Stimulated activated CD4-positive, alpha-beta T cell treated with anti-CD3 and anti-CD28 coated beads, TNF-alpha, amount 100 ng/mL, for 1 hour (primary cell): ENCODE measurements around the gene RAD51C.
"Not testable (repeated sequence)": the region's sequence is repeated elsewhere in the genome, so short reads cannot be mapped to it uniquely, and the experiment has no call there.

Experiments
- DNase-seq, 3 donors: peaks; one replicate each; pipeline ENCODE4 v3.0.0-alpha.2; 2020; ENCODE audit warnings: low read depth in 3 of 3, low spot score in 1 of 3

The RAD51C gene

DNA sequence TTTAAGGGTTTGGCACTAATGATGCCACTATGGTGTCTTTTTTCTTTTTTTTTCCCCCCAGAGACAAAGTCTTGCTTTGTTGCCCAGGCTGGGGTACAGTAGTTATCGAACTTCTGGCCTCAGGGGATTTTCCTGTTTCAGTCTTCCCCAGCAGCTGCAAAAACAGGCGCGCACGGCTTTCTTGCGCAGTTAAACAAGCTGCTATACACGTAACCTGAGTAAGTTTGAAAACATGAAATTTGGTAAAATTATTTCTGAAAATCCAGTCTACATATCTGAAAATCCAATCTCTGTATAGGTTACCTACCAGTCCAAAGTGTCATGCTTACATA lies 12.4 kb upstream of the RAD51C start:
- DNase-seq = no peak

DNA sequence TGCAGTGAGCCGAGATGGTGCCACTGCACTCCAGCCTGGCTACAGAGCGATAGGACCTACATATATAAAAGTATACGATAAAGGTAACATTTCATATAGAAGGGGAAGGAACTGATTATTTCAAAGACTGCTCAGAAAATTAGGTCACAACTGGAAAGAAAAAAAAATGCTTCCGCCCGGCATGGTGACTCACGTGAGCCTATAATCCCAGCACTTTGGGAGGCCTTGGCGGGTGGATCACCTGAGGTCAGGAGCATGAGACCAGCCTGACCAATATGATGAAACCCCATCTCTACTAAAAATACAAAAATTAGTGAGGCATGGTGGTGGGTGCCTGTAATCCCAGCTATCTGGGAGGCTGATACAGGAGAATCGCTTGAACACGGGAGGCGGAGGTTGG lies 8.4 kb upstream of the RAD51C start:
- DNase-seq = no peak

DNA sequence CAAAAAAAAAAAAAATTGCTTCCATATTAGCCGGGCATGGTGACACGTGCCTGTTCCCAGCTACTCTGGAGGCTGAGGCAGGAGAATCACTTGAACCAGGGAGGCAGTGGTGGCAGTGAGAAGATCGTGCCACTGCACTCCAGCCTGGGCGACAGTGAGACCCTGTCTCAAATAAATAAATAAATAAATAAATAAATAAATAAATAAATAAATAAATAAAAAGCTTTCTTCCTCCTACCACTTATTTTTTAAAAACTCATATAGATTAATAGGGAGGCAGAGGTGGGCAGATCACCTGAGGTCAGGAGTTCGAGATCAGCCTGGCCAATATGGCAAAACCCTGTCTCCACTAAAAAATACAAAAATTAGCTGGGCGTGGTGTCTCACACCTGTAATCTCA lies 7.9 kb upstream of the RAD51C start:
- not testable (repeated sequence) for DNase-seq

DNA sequence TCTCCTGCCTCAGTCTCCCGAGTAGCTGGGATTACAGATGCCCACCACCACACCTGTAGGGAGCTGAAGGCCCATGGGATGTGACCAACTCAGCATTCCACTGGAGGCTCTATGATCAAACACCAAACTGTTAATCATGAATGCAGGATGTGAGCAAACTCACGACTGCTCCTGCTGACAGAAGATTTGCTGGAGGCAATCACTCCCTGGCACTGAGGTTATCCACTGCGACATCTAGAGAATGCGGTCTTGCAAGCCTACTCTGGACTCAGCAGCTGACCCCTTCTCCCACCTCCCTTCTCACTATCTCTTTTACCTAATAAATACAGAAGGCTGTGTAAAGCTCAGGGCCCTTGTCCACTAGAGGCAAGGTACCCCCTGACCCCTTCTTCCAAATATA lies 5.4 kb upstream of the RAD51C start:
- no peak for DNase-seq

DNA sequence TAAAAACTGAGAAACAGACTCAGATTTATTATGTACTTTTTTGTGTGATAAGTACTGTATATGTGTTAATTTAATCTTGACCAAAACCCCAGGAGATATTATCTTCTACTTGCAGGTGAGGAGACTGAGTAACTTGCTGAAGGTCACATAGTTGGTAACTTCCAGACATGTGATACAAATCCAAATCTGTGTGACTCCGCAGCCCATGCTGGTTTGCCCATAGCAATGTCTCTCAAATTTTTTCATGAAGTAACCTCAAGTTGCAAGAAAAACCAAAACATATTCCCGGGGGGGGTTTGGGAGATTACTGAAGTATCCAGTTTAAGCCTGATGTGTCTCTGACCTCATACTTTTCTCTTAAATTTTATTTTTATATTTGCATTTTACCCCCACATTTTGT lies 3.9 kb upstream of the RAD51C start:
- DNase-seq = no peak

DNA sequence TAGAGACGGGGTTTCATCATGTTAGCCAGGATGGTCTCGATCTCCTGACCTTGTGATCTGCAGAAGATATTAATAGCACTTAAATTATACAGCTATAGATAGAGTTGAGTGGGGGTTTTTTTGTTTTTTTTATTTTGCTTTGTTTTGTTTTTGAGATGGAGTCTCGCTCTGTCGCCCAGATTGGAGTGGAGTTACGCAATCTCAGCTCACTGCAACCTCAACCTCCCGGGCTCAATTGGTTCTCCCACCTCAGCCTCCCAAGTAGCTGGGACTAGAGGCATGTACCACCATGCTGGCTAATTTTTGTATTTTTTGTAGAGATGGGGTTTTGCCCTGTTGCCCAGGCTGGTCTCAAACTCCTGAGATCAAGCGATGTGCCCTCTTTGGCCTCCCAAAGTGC lies 2.4 kb upstream of the RAD51C start:
- not testable (repeated sequence) for DNase-seq

- DNase-seq = no peak
These were observed 632 bp upstream of the RAD51C start, which contains the start of gene TEX14 for GRCh38 chr17:58691701-58692238. TEX14 (minus strand) TSS chr17:58692045; CDS start chr17:58652001, 40,044 bp downstream.

DNA sequence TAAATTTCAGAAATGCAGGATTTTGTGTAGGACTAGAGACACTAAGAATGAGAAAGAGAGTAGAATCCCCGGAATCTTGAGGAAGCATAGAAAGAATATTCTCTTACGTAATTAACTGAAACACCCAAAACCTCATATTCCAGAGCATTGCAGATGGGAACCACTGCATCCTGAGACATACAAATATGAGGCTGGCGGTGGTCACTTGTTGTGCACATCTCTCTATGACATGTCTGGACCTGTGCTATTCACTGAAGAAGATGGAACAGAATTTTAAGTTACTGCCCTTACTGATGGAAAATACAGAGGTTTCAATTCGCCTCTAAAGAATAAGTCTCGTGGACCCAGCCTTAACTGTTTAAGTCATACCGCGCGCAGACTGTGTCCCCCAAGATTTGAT lies 806 bp downstream of the RAD51C start:
- no peak for DNase-seq

- no peak for DNase-seq
These were observed 1.3 kb downstream of the RAD51C start for GRCh38 chr17:58693751-58694150.

- DNase-seq = no peak
These were observed 1.9 kb downstream of the RAD51C start for GRCh38 chr17:58694302-58694701.

DNA sequence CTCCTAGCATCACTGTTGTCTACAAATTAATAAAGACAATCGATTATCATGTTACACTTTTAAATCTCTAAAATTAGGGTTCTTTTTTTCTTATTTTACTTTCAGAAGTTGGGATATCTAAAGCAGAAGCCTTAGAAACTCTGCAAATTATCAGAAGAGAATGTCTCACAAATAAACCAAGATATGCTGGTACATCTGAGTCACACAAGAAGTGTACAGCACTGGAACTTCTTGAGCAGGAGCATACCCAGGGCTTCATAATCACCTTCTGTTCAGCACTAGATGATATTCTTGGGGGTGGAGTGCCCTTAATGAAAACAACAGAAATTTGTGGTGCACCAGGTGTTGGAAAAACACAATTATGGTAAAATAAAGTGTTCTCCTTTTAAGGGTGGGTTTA lies 2.4 kb downstream of the RAD51C start:
- DNase-seq = no peak

- DNase-seq = no peak
These were observed 7.4 kb downstream of the RAD51C start for GRCh38 chr17:58699771-58700170.

GRCh38 chr17:58702045-58702476 lies 9.7 kb downstream of the RAD51C start:
- no peak for DNase-seq

- no peak for DNase-seq
These were observed 10.3 kb downstream of the RAD51C start for GRCh38 chr17:58702708-58703107.

- no peak for DNase-seq
These were observed 10.9 kb downstream of the RAD51C start for GRCh38 chr17:58703137-58703915.

GRCh38 chr17:58703916-58704286 lies 11.5 kb downstream of the RAD51C start:
- DNase-seq = no peak

DNA sequence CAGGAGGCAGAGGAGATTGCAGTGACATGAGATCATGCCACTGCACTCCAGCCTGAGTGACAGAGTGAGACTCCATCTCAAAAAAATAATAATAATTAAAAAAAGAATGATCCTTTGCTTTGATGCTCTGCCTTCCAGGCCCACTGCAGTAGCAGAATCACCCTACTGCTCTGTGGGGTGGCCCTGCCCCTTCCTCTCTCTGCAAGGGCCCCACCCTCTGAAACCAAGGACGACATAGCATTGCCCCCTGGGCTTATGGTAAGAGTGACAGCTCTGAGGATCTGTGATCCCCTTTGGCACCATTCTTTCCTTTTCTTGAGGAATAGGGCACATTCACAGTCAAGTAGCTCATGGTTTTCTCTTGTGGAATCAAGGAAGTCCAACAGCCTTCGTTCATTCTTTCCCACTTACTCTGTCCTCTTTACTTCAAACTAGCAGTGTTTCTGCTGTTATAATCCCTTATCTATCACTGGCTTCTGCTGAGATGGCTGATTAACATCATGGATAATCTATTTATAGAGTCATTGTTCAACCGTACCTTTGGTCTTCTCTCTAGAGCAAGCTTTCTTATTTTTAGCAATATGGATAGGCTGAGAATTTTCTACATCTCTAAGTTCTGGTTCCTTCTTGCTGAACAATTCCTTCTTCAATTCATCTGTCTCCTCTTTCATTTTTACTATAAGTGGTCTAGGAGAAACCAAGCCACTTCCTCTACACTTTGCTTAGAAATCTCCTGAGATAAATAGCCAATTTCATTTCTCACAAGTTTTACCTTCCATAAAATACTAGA lies 14.1 kb downstream of the RAD51C start:
- no peak for DNase-seq

- DNase-seq = no peak
These were observed 18.6 kb downstream of the RAD51C start for GRCh38 chr17:58710948-58711552.

DNA sequence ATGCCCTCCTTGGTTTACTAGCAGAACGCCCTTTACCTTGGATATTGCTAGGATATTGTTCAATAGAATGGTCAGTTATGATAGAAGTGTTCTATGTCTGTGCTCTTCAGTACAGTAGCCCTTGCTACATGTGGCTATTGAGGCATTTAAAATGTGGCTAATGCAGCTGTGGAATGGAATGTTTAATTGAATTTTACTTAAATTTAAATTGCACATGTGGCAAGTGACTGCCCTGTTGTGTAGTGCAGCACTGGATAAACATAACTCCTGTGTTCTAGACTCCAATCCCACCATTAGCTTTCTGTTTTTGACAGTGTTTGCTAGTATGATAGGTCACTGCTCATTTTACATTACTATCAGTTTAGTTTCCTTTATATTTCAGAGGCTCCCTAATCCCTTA lies 29.9 kb downstream of the RAD51C start:
- DNase-seq = no peak

GRCh38 chr17:58722696-58723095 lies 30.3 kb downstream of the RAD51C start:
- DNase-seq = no peak

- no peak for DNase-seq
These were observed 36.4 kb downstream of the RAD51C start for GRCh38 chr17:58728798-58729197.

DNA sequence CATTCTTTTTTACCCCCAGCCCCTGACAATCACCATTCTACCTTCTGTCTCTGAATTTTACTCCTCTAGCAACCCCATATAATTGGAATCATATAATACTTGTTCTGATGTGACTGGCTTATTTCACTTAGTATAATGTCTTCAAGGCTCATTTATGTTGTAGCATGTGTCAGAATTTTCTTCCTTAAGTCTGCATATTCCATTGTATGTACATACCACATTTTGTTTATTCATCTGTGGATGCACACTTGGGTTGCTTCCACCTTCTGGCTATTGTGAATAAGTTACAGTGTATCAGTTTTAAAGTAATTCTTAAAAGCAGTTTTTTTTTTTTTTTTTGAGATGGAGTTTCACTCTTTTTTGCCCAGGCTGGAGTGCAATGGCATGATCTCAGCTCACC lies 38.5 kb downstream of the RAD51C start:
- DNase-seq = no peak
